ENCODE measurements around the gene TBL1Y.

The TBL1Y gene

GRCh38 chrY:6999905-7000304 lies 89.4 kb downstream of the TBL1Y start:
- no peaks in the 10 kb centered on the region for H3K9me3 ChIP-seq (ENCODE audit: control insufficient read depth, insufficient read depth, low read length)
- no peak overlapping the region for H3K4me3 ChIP-seq (ENCODE audit: low read length)
- H3K36me3 ChIP-seq (ENCODE audit: control insufficient read depth, insufficient read depth, low read length): no peaks in the 10 kb centered on the region
- no peaks in the 10 kb centered on the region for H3K27me3 ChIP-seq (ENCODE audit: control insufficient read depth, insufficient read depth, low read length)
- H3K4me1 ChIP-seq (ENCODE audit: control insufficient read depth, insufficient read depth, low read length): no peaks in the 10 kb centered on the region
- no peak overlapping the region for H3K27ac ChIP-seq (ENCODE audit: low read length)
- WGBS (ENCODE audit: insufficient coverage, insufficient read length): no CpG with 5 or more reads among the region's 2 CpGs
- no peak for DNase-seq (ENCODE audit: low read depth, low spot score)

- H3K9me3 ChIP-seq (ENCODE audit: control insufficient read depth, insufficient read depth, low read length): no peaks in the 10 kb centered on the region
- no peak overlapping the region for H3K4me3 ChIP-seq (ENCODE audit: low read length)
- H3K4me1 ChIP-seq (ENCODE audit: control insufficient read depth, insufficient read depth, low read length): no peaks in the 10 kb centered on the region
- H3K36me3 ChIP-seq (ENCODE audit: control insufficient read depth, insufficient read depth, low read length): no peaks in the 10 kb centered on the region
- no peak overlapping the region for H3K27ac ChIP-seq (ENCODE audit: low read length)
- no peaks in the 10 kb centered on the region for H3K27me3 ChIP-seq (ENCODE audit: control insufficient read depth, insufficient read depth, low read length)
- no CpG with 5 or more reads among the region's 3 CpGs for WGBS (ENCODE audit: insufficient coverage, insufficient read length)
- no peak for DNase-seq (ENCODE audit: low read depth, low spot score)
Observed at GRCh38 chrY:7002581-7002980, 92.1 kb downstream of the TBL1Y start.

GRCh38 chrY:7007911-7008310 lies 97.4 kb downstream of the TBL1Y start:
- no peaks in the 10 kb centered on the region for H3K9me3 ChIP-seq (ENCODE audit: control insufficient read depth, insufficient read depth, low read length)
- WGBS (ENCODE audit: insufficient coverage, insufficient read length): no CpG with 5 or more reads among the region's 1 CpG
- H3K4me1 ChIP-seq (ENCODE audit: control insufficient read depth, insufficient read depth, low read length): no peaks in the 10 kb centered on the region
- H3K27ac ChIP-seq (ENCODE audit: low read length): no peak overlapping the region
- H3K36me3 ChIP-seq (ENCODE audit: control insufficient read depth, insufficient read depth, low read length): no peaks in the 10 kb centered on the region
- no peaks in the 10 kb centered on the region for H3K27me3 ChIP-seq (ENCODE audit: control insufficient read depth, insufficient read depth, low read length)
- DNase-seq (ENCODE audit: low read depth, low spot score): no peak
- no peak overlapping the region for H3K4me3 ChIP-seq (ENCODE audit: low read length)

- no CpG with 5 or more reads among the region's 6 CpGs for WGBS (ENCODE audit: insufficient coverage, insufficient read length)
Observed at GRCh38 chrY:7008578-7009355, 98.3 kb downstream of the TBL1Y start.

GRCh38 chrY:7013051-7013450 lies 102.6 kb downstream of the TBL1Y start:
- Histone ChIP-seq H3K4me3 (ENCODE audit: low read length) (no peak overlapping the region), H3K4me1 (ENCODE audit: control insufficient read depth, insufficient read depth, low read length) (no peaks in the 10 kb centered on the region), H3K27me3 (ENCODE audit: control insufficient read depth, insufficient read depth, low read length) (no peaks in the 10 kb centered on the region), H3K27ac (ENCODE audit: low read length) (no peak overlapping the region), H3K36me3 (ENCODE audit: control insufficient read depth, insufficient read depth, low read length) (no peaks in the 10 kb centered on the region), H3K9me3 (ENCODE audit: control insufficient read depth, insufficient read depth, low read length) (no peaks in the 10 kb centered on the region)
- WGBS (ENCODE audit: insufficient coverage, insufficient read length): no CpG with 5 or more reads among the region's 2 CpGs
- DNase-seq (ENCODE audit: low read depth, low spot score): no peak

More at GRCh38 chrY:7008578-7009355, 98.3 kb downstream of the TBL1Y start:
- Histone ChIP-seq H3K36me3 (ENCODE audit: control insufficient read depth, insufficient read depth, low read length) (no peaks in the 10 kb centered on the region), H3K4me1 (ENCODE audit: control insufficient read depth, insufficient read depth, low read length) (no peaks in the 10 kb centered on the region), H3K9me3 (ENCODE audit: control insufficient read depth, insufficient read depth, low read length) (no peaks in the 10 kb centered on the region), H3K27me3 (ENCODE audit: control insufficient read depth, insufficient read depth, low read length) (no peaks in the 10 kb centered on the region), H3K4me3 (ENCODE audit: low read length) (no peak overlapping the region), H3K27ac (ENCODE audit: low read length) (no peak overlapping the region)
- DNase-seq (ENCODE audit: low read depth, low spot score): no peak

- H3K36me3 ChIP-seq (ENCODE audit: control insufficient read depth, insufficient read depth, low read length): no peaks in the 10 kb centered on the region
- H3K27me3 ChIP-seq (ENCODE audit: control insufficient read depth, insufficient read depth, low read length): no peaks in the 10 kb centered on the region
- no peaks in the 10 kb centered on the region for H3K9me3 ChIP-seq (ENCODE audit: control insufficient read depth, insufficient read depth, low read length)
- no peak overlapping the region for H3K27ac ChIP-seq (ENCODE audit: low read length)
- no peak for DNase-seq (ENCODE audit: low read depth, low spot score)
- no CpG with 5 or more reads among the region's 4 CpGs for WGBS (ENCODE audit: insufficient coverage, insufficient read length)
- H3K4me1 ChIP-seq (ENCODE audit: control insufficient read depth, insufficient read depth, low read length): no peaks in the 10 kb centered on the region
- no peak overlapping the region for H3K4me3 ChIP-seq (ENCODE audit: low read length)
Observed at GRCh38 chrY:7016521-7016920, 106.0 kb downstream of the TBL1Y start.

- Histone ChIP-seq H3K4me1 (ENCODE audit: control insufficient read depth, insufficient read depth, low read length) (no peaks in the 10 kb centered on the region), H3K9me3 (ENCODE audit: control insufficient read depth, insufficient read depth, low read length) (no peaks in the 10 kb centered on the region), H3K27ac (ENCODE audit: low read length) (no peak overlapping the region), H3K36me3 (ENCODE audit: control insufficient read depth, insufficient read depth, low read length) (no peaks in the 10 kb centered on the region), H3K4me3 (ENCODE audit: low read length) (no peak overlapping the region), H3K27me3 (ENCODE audit: control insufficient read depth, insufficient read depth, low read length) (no peaks in the 10 kb centered on the region)
- DNase-seq (ENCODE audit: low read depth, low spot score): no peak
- WGBS (ENCODE audit: insufficient coverage, insufficient read length): no CpG with 5 or more reads among the region's 6 CpGs
Observed at GRCh38 chrY:7017244-7018080, 107.0 kb downstream of the TBL1Y start.

- Histone ChIP-seq H3K9me3 (ENCODE audit: control insufficient read depth, insufficient read depth, low read length) (no peaks in the 10 kb centered on the region), H3K27me3 (ENCODE audit: control insufficient read depth, insufficient read depth, low read length) (no peaks in the 10 kb centered on the region), H3K4me3 (ENCODE audit: low read length) (no peak overlapping the region), H3K4me1 (ENCODE audit: control insufficient read depth, insufficient read depth, low read length) (no peaks in the 10 kb centered on the region), H3K27ac (ENCODE audit: low read length) (no peak overlapping the region), H3K36me3 (ENCODE audit: control insufficient read depth, insufficient read depth, low read length) (no peaks in the 10 kb centered on the region)
- DNase-seq (ENCODE audit: low read depth, low spot score): no peak
Observed at GRCh38 chrY:7039037-7039436, 128.5 kb downstream of the TBL1Y start.

GRCh38 chrY:7040662-7041061 lies 130.2 kb downstream of the TBL1Y start:
- Histone ChIP-seq H3K27ac (ENCODE audit: low read length) (no peak overlapping the region), H3K36me3 (ENCODE audit: control insufficient read depth, insufficient read depth, low read length) (no peaks in the 10 kb centered on the region), H3K4me1 (ENCODE audit: control insufficient read depth, insufficient read depth, low read length) (no peaks in the 10 kb centered on the region), H3K9me3 (ENCODE audit: control insufficient read depth, insufficient read depth, low read length) (no peaks in the 10 kb centered on the region), H3K4me3 (ENCODE audit: low read length) (no peak overlapping the region), H3K27me3 (ENCODE audit: control insufficient read depth, insufficient read depth, low read length) (no peaks in the 10 kb centered on the region)
- DNase-seq (ENCODE audit: low read depth, low spot score): no peak
- no CpG with 5 or more reads among the region's 5 CpGs for WGBS (ENCODE audit: insufficient coverage, insufficient read length)

- H3K4me3 ChIP-seq (ENCODE audit: low read length): no peak overlapping the region
- WGBS (ENCODE audit: insufficient coverage, insufficient read length): no CpG with 5 or more reads among the region's 4 CpGs
- H3K4me1 ChIP-seq (ENCODE audit: control insufficient read depth, insufficient read depth, low read length): no peaks in the 10 kb centered on the region
- H3K36me3 ChIP-seq (ENCODE audit: control insufficient read depth, insufficient read depth, low read length): no peaks in the 10 kb centered on the region
- H3K27me3 ChIP-seq (ENCODE audit: control insufficient read depth, insufficient read depth, low read length): no peaks in the 10 kb centered on the region
- no peak overlapping the region for H3K27ac ChIP-seq (ENCODE audit: low read length)
- H3K9me3 ChIP-seq (ENCODE audit: control insufficient read depth, insufficient read depth, low read length): no peaks in the 10 kb centered on the region
- no peak for DNase-seq (ENCODE audit: low read depth, low spot score)
Observed at GRCh38 chrY:7041983-7042382, 131.5 kb downstream of the TBL1Y start.
